HEK293T (cell line): ENCODE results near the gene SYT2.

Source experiments
- ARNT ChIP-seq: fragments of 450-650 bp; IDR thresholded peaks from 2 replicates; pipeline ENCODE4 v1.6.1; 2017; ENCODE audit warnings: mild to moderate bottlenecking
- ELF4 ChIP-seq: fragments of 450-650 bp; IDR thresholded peaks from 2 replicates; pipeline ENCODE4 v1.6.1; 2017; ENCODE audit warnings: antibody characterized with exemption
- FOXK2 ChIP-seq: fragments of 450-650 bp; IDR thresholded peaks from 2 replicates; pipeline ENCODE4 v1.6.1; 2016; ENCODE audit warnings: mild to moderate bottlenecking
- FOXM1 ChIP-seq: fragments of 450-650 bp; IDR thresholded peaks from 2 replicates; pipeline ENCODE4 v1.6.1; 2017; ENCODE audit warnings: mild to moderate bottlenecking, borderline replicate concordance
- NFRKB ChIP-seq: fragments of 450-650 bp; IDR thresholded peaks from 2 replicates; pipeline ENCODE4 v1.6.1; 2016; ENCODE audit warnings: mild to moderate bottlenecking, moderate library complexity
- SP1 ChIP-seq: fragments of 450-650 bp; IDR thresholded peaks from 2 replicates; pipeline ENCODE4 v1.6.1; 2017
- SUZ12 ChIP-seq: fragments of 450-650 bp; IDR thresholded peaks from 2 replicates; pipeline ENCODE4 v1.6.1; 2016; ENCODE audit warnings: mild to moderate bottlenecking

GRCh38 chr1:202630541-202630940, 79.7 kb downstream of the SYT2 start:
- TF ChIP-seq FOXM1 (no peak), SP1 (no peak), NFRKB (no peak), SUZ12 (no peak), ARNT (no peak), ELF4 (no peak), FOXK2 (no peak)
